Measurements from ENCODE around the gene GPHN.
"Not testable (repeated sequence)": the region's sequence is repeated elsewhere in the genome, so short reads cannot be mapped to it uniquely, and the experiment has no call there.

Gene GPHN

DNA sequence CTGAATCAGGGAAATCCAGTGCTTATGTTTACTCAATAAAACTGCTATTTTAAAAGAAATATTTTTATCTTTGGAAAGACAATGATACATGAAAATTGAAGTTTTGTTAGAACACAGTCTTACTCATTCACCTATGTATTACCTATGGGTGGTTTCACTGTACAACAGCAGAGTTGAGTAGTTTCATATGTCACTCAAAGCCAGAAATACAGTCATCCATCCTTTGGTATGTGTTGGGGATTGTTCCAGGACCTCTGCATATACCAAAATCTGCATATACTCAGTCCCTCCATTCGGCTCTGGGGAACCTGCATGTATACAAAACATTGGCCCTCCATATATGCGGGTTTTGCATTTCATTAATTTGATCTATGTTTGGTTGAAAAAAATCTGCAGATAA is 190.6 kb downstream of the GPHN start:
- H3K9me3 ChIP-seq (ENCODE audit: control insufficient read depth, insufficient read depth, low read length), result peaks cover 4% of the 10 kb centered on the region
- H3K4me1 ChIP-seq (ENCODE audit: control insufficient read depth, insufficient read depth, low read length), result no peaks in the 10 kb centered on the region
- no peaks in the 10 kb centered on the region for H3K36me3 ChIP-seq (ENCODE audit: control insufficient read depth, insufficient read depth, low read length)
- no peaks in the 10 kb centered on the region for H3K27me3 ChIP-seq (ENCODE audit: control insufficient read depth, insufficient read depth, low read length)
- H3K9ac ChIP-seq (ENCODE audit: low read depth, low read length), result no peak overlapping the region
- H3K4me3 ChIP-seq (ENCODE audit: low read depth, low read length), result no peak overlapping the region

DNA sequence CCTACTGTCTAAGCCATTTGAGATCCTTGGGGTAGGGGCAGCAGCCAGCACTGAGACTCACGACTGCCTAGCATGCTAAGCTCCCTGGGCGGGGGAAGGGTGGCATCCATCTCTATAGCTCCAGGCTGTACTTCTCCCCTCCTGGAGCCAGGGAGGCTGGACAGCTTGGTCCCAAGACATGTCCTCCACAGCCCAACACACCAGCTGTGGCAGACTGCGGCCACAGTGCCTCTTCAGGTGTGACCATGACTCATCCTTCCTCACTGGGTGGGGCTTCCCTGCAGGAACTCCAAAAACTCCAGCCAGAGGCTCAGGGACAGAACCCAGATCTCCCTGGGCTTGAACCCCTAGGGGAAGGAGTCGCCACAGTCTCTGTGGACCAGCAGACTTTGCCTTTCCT is 193.9 kb downstream of the GPHN start:
- H3K4me3 ChIP-seq (ENCODE audit: low read depth, low read length), result no peak overlapping the region
- no peaks in the 10 kb centered on the region for H3K27me3 ChIP-seq (ENCODE audit: control insufficient read depth, insufficient read depth, low read length)
- H3K4me1 ChIP-seq (ENCODE audit: control insufficient read depth, insufficient read depth, low read length), result no peaks in the 10 kb centered on the region
- no peaks in the 10 kb centered on the region for H3K36me3 ChIP-seq (ENCODE audit: control insufficient read depth, insufficient read depth, low read length)
- no peak overlapping the region for H3K9ac ChIP-seq (ENCODE audit: low read depth, low read length)
- H3K9me3 ChIP-seq (ENCODE audit: control insufficient read depth, insufficient read depth, low read length), result peaks cover 4% of the 10 kb centered on the region

- H3K4me1 ChIP-seq (ENCODE audit: control insufficient read depth, insufficient read depth, low read length), result no peaks in the 10 kb centered on the region
- no peaks in the 10 kb centered on the region for H3K36me3 ChIP-seq (ENCODE audit: control insufficient read depth, insufficient read depth, low read length)
- H3K9me3 ChIP-seq (ENCODE audit: control insufficient read depth, insufficient read depth, low read length), result no peaks in the 10 kb centered on the region
- no peaks in the 10 kb centered on the region for H3K27me3 ChIP-seq (ENCODE audit: control insufficient read depth, insufficient read depth, low read length)
- no peak overlapping the region for H3K9ac ChIP-seq (ENCODE audit: low read depth, low read length)
- H3K4me3 ChIP-seq (ENCODE audit: low read depth, low read length), result no peak overlapping the region
These were observed 200.3 kb downstream of the GPHN start for GRCh38 chr14:66708267-66708666.

DNA sequence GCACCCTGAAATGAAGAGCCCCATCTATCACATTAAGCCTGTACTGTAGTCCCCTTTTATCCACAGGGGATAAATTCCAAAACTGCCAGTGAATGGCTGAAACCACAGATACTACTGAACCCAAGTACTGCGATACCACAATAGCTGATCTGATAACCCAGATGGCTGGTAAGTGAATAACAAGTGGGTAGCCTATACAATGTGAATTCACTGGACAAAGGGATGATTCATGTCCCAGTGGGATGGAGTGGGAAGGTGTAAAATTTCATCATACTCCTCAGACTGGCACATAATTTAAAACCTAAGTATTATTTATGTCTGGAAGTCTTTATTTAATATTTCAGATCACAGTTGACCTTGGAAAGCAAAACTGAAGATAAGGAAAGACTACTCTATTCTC is 201.3 kb downstream of the GPHN start:
- no peaks in the 10 kb centered on the region for H3K9me3 ChIP-seq (ENCODE audit: control insufficient read depth, insufficient read depth, low read length)
- H3K36me3 ChIP-seq (ENCODE audit: control insufficient read depth, insufficient read depth, low read length), result no peaks in the 10 kb centered on the region
- H3K27me3 ChIP-seq (ENCODE audit: control insufficient read depth, insufficient read depth, low read length), result no peaks in the 10 kb centered on the region
- no peak overlapping the region for H3K4me3 ChIP-seq (ENCODE audit: low read depth, low read length)
- H3K4me1 ChIP-seq (ENCODE audit: control insufficient read depth, insufficient read depth, low read length), result no peaks in the 10 kb centered on the region
- H3K9ac ChIP-seq (ENCODE audit: low read depth, low read length), result no peak overlapping the region

DNA sequence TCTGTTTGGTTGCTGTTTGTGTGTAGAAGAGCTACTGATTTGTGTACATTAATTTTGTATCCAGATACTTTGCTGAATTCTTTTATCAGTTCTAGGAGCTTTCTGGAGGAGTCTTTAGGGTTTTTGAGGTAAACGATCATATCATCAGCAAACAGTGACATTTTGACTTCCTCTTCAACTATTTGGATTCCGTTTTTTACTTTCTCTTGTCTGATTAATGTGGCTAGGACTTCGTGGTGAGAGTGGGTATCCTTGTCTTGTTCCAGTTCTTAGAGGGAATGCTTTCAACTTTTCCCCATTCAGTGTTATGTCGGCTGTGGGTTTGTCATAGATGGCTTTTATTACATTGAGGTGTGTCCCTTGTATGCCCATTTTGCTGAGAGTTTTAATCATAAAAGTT is 206.3 kb downstream of the GPHN start:
- not testable (repeated sequence) for H3K4me1 ChIP-seq (ENCODE audit: control insufficient read depth, insufficient read depth, low read length); H3K9ac ChIP-seq (ENCODE audit: low read depth, low read length); H3K4me3 ChIP-seq (ENCODE audit: low read depth, low read length); H3K36me3 ChIP-seq (ENCODE audit: control insufficient read depth, insufficient read depth, low read length); H3K27me3 ChIP-seq (ENCODE audit: control insufficient read depth, insufficient read depth, low read length); H3K9me3 ChIP-seq (ENCODE audit: control insufficient read depth, insufficient read depth, low read length)

GRCh38 chr14:66715313-66715712 is 207.4 kb downstream of the GPHN start:
- not testable (repeated sequence) for H3K4me3 ChIP-seq (ENCODE audit: low read depth, low read length); H3K9me3 ChIP-seq (ENCODE audit: control insufficient read depth, insufficient read depth, low read length); H3K9ac ChIP-seq (ENCODE audit: low read depth, low read length); H3K27me3 ChIP-seq (ENCODE audit: control insufficient read depth, insufficient read depth, low read length); H3K36me3 ChIP-seq (ENCODE audit: control insufficient read depth, insufficient read depth, low read length); H3K4me1 ChIP-seq (ENCODE audit: control insufficient read depth, insufficient read depth, low read length)

- Histone ChIP-seq H3K36me3 (ENCODE audit: control insufficient read depth, insufficient read depth, low read length) (peaks cover 2% of the 10 kb centered on the region), H3K4me3 (ENCODE audit: low read depth, low read length) (no peak overlapping the region), H3K9ac (ENCODE audit: low read depth, low read length) (no peak overlapping the region), H3K27me3 (ENCODE audit: control insufficient read depth, insufficient read depth, low read length) (no peaks in the 10 kb centered on the region), H3K9me3 (ENCODE audit: control insufficient read depth, insufficient read depth, low read length) (no peaks in the 10 kb centered on the region), H3K4me1 (ENCODE audit: control insufficient read depth, insufficient read depth, low read length) (peaks cover 5% of the 10 kb centered on the region)
These were observed 208.3 kb downstream of the GPHN start for GRCh38 chr14:66716227-66716626.

- peaks cover 2% of the 10 kb centered on the region for H3K36me3 ChIP-seq (ENCODE audit: control insufficient read depth, insufficient read depth, low read length)
- no peaks in the 10 kb centered on the region for H3K27me3 ChIP-seq (ENCODE audit: control insufficient read depth, insufficient read depth, low read length)
- H3K9ac ChIP-seq (ENCODE audit: low read depth, low read length), result no peak overlapping the region
- no peaks in the 10 kb centered on the region for H3K9me3 ChIP-seq (ENCODE audit: control insufficient read depth, insufficient read depth, low read length)
- H3K4me3 ChIP-seq (ENCODE audit: low read depth, low read length), result no peak overlapping the region
- H3K4me1 ChIP-seq (ENCODE audit: control insufficient read depth, insufficient read depth, low read length), result peaks cover 5% of the 10 kb centered on the region
These were observed 209.7 kb downstream of the GPHN start for GRCh38 chr14:66717561-66718140.

DNA sequence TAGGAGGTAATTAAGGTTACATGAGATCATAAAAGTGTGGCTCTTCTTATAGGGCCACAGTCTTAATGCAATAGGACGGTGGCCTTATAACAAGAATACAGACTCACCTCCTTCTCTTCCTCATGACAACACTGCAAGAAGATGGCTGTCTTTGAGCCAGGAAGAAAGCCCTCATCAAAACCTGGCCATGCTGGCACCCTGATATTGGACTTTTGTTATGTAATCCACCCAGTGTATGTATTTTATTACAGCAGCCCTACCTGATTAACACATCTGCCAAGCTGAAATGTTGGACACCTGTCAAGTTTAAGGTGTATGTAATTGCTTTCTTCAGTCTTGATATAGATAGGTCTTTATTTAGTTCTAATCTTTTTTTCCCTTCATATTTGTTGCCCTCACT is 217.0 kb downstream of the GPHN start:
- Histone ChIP-seq H3K36me3 (ENCODE audit: control insufficient read depth, insufficient read depth, low read length) (no peaks in the 10 kb centered on the region), H3K9ac (ENCODE audit: low read depth, low read length) (no peak overlapping the region), H3K4me3 (ENCODE audit: low read depth, low read length) (no peak overlapping the region), H3K27me3 (ENCODE audit: control insufficient read depth, insufficient read depth, low read length) (no peaks in the 10 kb centered on the region), H3K9me3 (ENCODE audit: control insufficient read depth, insufficient read depth, low read length) (peaks cover 2% of the 10 kb centered on the region), H3K4me1 (ENCODE audit: control insufficient read depth, insufficient read depth, low read length) (no peaks in the 10 kb centered on the region)

DNA sequence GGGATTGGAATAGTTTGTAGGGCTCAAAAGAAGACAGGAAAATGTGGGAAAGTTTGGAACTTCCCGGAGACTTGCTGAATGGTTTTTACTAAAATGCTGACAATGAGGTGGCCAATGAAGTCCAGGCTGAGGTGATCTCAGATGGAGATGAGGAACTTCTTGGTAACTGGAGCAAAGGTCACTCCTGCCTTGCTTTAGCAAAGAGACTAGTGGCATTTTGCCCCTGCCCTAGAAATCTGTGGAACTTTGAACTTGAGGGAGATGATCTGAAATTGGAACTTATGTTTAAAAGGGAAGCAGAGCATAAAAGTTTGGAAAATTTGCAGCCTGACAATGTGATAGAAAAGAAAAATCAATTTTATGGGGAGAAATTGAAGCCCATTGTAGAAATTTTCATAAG is 223.4 kb downstream of the GPHN start:
- H3K9ac ChIP-seq (ENCODE audit: low read depth, low read length); H3K36me3 ChIP-seq (ENCODE audit: control insufficient read depth, insufficient read depth, low read length); H3K4me3 ChIP-seq (ENCODE audit: low read depth, low read length); H3K27me3 ChIP-seq (ENCODE audit: control insufficient read depth, insufficient read depth, low read length); H3K4me1 ChIP-seq (ENCODE audit: control insufficient read depth, insufficient read depth, low read length); H3K9me3 ChIP-seq (ENCODE audit: control insufficient read depth, insufficient read depth, low read length): not testable (repeated sequence)

DNA sequence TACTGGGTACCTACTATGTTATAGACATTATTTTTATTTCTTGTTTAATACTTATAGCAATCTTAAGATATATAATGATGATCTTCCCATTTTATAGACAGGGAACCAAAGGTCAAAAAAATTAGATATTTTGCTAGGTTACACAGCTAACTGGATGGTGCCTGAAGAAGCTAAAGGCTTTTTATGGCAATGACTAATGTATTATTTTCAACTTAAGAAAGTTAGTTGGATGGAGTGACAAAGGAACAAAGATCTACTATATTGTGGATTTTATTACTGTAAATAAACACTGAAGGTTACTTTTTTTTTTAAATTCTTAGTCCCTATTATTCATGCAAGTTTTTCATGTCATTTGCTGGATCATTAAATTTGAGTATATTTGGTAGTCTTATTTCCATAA is 227.9 kb downstream of the GPHN start:
- H3K4me3 ChIP-seq (ENCODE audit: low read depth, low read length), result no peak overlapping the region
- H3K9ac ChIP-seq (ENCODE audit: low read depth, low read length), result no peak overlapping the region
- no peaks in the 10 kb centered on the region for H3K36me3 ChIP-seq (ENCODE audit: control insufficient read depth, insufficient read depth, low read length)
- H3K9me3 ChIP-seq (ENCODE audit: control insufficient read depth, insufficient read depth, low read length), result peaks cover 3% of the 10 kb centered on the region
- H3K27me3 ChIP-seq (ENCODE audit: control insufficient read depth, insufficient read depth, low read length), result no peaks in the 10 kb centered on the region
- no peaks in the 10 kb centered on the region for H3K4me1 ChIP-seq (ENCODE audit: control insufficient read depth, insufficient read depth, low read length)

DNA sequence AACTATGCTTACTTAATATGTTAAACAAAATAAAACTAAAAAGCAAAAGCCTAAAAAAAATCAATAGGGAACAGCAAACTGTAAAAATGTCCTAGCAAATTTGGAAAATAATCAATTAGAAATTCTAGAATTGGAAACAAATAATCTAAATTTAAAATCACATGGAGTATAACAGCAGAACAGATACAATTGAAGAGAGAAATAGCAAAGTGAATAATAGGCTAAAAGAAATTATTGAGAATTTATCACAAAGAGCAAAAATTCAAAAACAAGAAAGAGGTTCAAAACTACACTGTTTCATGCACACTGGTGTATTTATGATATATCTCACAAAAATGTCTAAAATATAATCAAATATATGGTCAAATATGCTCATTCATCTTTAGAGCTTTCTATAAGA is 231.9 kb downstream of the GPHN start:
- H3K36me3 ChIP-seq (ENCODE audit: control insufficient read depth, insufficient read depth, low read length), result no peaks in the 10 kb centered on the region
- no peak overlapping the region for H3K4me3 ChIP-seq (ENCODE audit: low read depth, low read length)
- H3K9ac ChIP-seq (ENCODE audit: low read depth, low read length), result no peak overlapping the region
- H3K4me1 ChIP-seq (ENCODE audit: control insufficient read depth, insufficient read depth, low read length), result no peaks in the 10 kb centered on the region
- peaks cover 3% of the 10 kb centered on the region for H3K9me3 ChIP-seq (ENCODE audit: control insufficient read depth, insufficient read depth, low read length)
- no peaks in the 10 kb centered on the region for H3K27me3 ChIP-seq (ENCODE audit: control insufficient read depth, insufficient read depth, low read length)

GRCh38 chr14:66745078-66745477 is 237.1 kb downstream of the GPHN start:
- H3K4me3 ChIP-seq (ENCODE audit: low read depth, low read length), result no peak overlapping the region
- H3K9me3 ChIP-seq (ENCODE audit: control insufficient read depth, insufficient read depth, low read length), result no peaks in the 10 kb centered on the region
- H3K27me3 ChIP-seq (ENCODE audit: control insufficient read depth, insufficient read depth, low read length), result no peaks in the 10 kb centered on the region
- H3K4me1 ChIP-seq (ENCODE audit: control insufficient read depth, insufficient read depth, low read length), result no peaks in the 10 kb centered on the region
- no peak overlapping the region for H3K9ac ChIP-seq (ENCODE audit: low read depth, low read length)
- H3K36me3 ChIP-seq (ENCODE audit: control insufficient read depth, insufficient read depth, low read length), result no peaks in the 10 kb centered on the region
